Activated naive CD4-positive, alpha-beta T cell treated with anti-CD3 and anti-CD28 coated beads, Interleukin-2, amount 50 U/mL, for 16 hours (primary cell): ENCODE measurements around the gene MOV10L1.

Experiments used
- DNase-seq: peaks from one replicate; pipeline ENCODE4 v3.0.0-alpha.2; 2020

The MOV10L1 gene

DNA sequence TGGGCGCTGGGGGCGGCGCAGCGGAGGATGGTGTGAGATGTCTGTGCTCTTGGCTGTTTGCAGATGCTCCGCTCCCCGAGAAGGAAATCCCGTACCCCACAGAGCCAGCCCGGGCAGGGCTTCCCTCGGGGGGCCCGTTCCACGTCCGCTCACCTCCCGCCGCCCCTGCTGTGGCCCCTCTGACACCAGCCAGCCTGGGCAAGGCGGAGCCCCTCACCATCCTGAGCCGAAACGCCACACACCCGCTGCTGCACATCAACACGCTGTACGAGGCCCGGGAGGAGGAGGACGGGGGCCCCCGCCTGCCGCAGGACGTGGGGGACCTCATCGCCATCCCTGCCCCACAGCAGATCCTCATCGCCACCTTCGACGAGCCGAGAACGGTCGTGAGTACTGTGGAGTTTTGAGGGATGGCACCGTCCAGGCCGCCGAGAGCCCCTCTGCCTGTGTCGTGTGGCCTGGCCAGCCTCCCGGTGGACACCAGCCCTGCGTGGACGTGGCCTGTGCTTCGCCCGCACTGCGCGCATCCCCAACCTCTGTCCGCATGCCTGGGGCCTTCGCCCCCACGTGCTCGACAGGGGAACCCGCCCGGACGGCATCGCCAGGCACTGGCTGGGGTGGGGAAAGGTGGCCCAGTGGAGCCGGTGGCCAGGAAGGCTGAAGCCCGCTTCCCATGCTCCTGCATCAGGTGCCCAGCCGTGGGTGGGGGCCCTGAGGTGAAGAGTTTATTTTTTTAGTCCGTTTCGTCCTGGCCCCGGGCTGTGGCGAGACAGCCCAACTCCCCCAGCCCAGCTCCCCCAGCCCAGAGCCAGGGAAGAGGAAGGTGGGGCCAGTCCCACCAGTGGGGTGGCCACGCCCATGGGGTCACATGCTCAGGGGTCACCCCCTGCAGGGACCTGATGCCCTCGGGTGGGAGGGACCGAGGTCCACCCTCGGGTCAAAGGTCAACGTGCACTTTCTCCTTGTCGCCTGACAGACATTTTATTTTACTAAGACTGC lies 89.4 kb downstream of the MOV10L1 start:
- DNase-seq = no peak

DNA sequence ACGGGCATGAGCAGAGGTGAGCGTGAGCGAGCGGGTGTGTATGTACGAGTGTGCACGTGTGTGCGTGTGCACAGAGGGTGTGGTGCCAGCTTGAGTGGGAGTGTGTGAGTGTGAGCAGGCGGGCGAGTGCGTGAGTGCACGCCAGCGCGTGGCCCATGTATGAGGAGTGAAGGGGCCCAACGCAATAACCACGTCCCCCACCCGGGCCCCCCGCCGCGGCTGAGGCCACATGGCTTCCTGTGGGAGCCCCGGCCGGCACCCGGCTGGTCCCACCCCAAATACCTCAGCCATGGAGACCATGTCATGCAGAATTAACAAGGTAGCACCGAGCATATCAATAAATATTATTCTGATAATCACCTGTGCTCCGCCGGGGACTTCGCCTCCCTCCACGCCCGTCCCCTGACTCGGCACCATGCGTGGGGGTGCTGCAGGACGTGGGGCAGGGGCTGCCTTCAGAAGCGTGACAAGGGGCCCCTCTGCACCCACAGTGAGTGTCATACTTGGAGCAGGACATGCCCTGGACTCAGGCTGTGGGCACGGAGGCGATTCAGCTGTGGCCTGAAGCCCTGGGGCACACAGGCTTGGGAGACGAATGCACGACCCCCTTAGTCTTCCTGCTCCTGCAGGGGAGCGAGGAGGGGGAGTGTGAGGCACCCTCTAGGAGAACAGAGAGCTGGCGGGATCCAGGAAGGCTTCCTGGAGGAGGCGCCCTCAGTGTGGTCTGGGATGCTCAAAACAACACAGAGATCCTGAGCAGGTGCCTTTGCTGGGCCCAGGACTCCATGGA lies 90.3 kb downstream of the MOV10L1 start:
- DNase-seq = no peak

DNA sequence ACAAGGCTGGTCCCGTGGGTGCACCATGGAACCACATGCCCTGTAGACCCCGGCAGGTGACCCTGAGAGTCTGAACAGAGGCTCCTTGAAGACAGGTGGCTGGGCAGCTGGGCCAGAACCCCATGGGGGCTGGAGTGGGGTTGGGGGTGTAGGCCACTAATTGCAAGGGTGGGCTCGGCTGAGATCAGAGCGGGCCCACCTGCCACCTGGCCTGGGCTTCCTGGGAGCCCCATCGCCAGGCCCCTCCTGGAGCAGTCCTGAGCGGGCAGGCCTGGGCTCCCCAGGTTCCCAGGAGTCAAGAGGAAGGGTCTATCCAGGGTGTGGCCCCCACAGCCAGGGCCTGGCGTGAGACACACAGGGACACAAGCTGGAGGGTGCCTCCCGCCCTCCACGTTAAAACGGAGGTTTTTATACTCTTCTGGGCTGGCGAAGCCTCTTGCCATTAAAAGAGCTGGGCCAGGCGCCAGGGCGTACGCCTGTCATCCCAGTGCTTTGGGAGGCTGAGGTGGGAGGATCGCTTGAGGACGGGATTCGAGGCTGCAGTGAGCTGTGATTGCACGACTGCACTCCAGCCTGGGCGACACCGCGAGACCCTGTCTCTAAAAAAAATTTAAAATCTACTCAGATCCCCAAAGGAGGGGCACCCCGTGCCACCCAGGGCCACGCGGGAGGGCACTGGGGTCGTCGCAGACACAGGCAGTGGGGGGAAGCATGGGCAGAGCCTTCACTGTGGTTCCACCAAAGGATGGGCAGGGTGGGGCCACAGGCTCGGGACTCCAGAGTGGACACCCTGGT lies 91.1 kb downstream of the MOV10L1 start:
- DNase-seq = no peak

DNA sequence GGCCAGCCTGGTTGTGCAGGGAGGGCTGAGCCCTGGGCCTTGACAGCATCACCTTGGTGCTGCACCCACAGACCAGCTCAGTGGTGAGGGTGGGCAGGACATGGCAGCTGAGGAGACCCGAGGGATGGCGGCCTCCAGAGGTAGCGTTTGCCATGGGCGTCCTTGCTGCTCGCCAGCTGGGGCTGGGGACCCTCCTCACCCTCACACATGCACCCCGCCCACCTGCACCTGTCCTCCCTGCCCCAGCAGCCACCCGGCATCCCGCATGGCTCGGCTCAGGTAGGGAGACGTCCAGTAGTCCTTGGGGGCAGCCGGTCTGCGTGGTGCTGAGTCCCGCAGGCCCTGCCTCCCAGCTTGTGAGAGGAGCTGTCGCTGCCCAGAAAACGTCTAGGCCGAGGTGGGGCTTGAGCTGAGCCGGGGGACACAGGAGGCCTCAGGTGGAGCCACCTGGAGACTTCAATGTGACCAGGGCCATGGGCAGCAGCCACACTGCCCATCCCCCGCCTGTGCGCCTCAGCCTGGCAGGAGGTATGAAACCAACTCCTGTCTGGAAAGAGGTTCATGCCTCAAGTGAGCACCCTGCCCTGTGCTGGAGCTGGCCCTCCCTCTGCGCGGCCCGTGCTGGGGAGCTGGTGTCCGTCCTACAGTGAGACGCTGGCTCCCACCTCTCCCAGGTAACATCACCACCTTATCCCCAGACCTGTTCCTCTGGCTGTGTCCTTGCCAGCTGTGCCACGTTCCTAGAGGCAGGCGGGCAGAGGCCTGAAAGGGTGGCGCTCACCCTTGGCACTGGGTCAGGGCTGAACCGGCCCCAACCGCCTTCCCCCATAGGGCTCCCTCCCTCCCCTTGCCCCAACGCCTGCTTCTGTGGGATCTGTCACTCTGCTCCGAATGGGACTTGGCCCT lies 92.6 kb downstream of the MOV10L1 start:
- DNase-seq = no peak

DNA sequence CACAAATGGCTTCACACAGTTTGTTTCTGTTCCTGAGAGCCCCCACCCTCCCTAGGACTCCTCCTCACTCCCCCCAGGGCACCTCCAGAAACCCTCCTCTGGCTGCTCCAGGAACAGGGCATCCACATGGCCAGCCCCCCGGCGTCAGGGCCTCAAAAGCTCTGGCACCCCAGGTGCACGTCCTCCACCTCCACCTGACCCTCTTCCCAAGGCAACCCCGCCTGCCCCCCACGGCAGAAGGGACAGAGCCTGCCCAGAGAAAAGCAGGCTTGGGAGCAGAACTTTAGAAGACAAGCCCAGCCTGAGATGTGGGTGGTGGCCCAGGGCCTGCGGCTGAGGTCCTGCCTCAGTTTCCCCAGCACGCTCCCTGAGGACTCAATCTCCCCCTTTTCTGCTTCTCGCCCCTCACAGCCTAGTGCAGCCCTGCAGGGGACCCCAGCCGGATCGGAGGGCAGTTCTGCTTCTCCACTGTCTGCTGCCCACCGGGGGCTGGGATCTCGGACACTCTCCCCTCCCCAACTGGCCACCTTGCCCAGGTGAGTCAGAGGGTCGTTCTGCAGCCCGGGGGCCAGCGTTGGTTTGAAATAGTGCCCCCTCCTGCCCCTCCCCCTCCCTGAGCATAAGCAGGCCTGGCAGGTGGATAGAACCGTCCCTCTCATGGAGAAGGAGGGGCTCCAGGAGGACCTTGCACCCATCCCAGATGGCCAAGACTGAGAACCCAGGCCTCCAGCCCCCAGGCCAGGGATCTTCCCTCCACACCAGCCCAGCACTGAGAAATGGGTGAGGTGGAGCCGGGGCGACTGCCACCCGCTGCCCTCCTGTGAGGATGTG lies 93.5 kb downstream of the MOV10L1 start:
- no peak for DNase-seq

DNA sequence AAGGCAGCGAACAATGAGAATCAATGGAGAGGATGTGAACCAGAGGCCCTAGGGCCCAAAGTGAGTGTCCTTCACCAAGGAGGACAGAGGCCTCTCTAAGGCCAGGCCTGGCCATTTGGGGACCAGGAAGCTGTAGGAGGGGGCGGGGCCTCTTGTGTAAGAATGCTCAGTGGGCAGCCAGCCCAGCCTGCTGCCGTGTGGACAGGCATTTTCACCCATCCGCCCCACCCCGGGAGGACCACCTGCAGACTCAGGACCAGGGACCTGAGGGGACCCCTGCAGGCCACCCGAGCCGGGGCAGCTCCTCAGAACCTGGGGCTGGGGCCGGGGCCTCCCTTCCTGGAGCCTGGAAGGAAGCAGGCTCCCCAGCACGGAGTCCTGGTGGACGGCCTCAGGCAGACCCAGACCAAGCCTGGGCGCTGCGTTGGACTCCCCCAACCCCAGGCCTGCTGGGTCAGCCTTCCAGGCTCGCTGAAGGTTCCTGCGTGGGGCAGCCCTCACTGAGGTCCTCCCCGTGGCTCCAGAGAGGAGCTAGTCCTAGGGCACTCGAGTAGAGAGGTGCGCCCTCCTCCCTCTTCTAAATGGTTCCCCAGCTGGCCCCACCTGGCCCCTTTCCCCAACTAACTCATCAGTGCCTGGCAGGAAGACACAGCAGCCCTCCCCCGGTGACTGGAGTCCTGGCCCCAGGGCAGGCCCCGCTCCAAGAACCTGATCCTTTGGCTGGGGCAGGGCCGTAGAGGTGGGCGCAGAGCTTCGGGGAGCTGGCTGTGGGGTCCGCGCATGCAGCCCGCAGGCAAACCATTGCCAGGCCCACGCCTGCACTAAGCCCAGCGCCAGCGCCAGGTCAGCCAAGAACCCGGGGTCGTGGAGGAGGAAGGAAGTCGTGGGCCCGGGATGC lies 94.4 kb downstream of the MOV10L1 start:
- no peak for DNase-seq

DNA sequence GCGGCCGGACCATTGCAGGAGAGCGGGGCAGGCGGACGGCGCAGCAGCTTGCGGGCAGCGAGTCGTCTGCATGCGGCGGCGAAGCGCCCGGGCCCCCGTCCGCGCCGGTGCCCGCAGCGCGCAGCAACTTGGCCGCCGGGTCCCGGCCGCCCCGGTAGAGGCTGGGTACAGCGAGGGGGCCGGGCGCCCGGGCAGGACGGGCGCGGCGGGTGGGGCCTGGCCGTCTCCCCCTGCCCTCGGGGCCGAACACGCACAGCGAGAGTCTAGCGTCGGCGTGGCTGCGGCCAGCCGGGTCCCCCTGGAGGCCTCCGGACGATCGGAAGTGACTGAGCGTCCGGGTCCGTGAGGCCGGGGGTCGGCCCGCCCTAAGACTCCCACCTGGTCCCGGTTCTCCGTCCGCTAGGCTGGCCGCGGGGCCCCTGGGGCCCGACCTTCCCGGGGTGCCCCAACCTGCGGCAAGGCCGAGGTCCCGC lies 95.1 kb downstream of the MOV10L1 start:
- DNase-seq = no peak

DNA sequence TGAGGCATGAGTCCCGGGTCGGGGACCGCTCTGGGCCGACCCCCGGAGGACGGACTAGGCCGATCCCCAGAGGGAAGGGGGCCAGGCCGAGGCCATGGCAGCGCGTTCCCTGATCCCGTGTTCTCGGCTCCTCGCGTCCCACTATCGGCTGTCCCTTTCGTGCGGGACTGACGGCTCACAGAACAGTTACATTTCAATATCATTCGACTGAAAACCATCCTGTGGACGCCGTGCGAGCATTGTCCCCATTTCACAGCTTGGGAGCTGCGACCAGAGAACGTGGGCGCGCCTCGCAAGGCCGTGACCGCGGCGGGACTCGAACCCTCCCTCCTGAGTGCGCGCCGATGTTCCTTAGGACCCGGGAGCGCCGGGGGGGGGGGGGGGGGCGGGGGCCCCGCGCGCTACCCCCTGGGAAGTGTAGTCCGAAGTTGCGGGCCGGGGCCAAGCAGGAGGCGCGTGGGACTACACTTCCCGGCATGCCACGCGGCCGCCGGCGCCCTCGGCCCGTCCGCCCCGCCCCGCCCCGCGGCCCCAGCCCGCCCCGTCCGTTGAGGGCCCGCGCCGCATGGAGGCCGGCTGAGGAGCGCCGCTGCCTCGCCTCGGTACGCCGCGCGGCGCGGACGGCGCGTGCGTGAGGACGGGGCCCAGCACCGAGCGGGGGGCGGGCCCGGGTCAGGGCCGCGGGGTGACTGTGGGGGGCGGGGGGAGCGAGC lies 95.7 kb downstream of the MOV10L1 start, which contains the start of gene TRABD:
Gene TRABD, plus strand, starts transcription at position 539 of the 713 bp plus-strand sequence. CDS start 7,148 bp downstream, outside the sequence.
- peak; percentile 90 for DNase-seq

DNA sequence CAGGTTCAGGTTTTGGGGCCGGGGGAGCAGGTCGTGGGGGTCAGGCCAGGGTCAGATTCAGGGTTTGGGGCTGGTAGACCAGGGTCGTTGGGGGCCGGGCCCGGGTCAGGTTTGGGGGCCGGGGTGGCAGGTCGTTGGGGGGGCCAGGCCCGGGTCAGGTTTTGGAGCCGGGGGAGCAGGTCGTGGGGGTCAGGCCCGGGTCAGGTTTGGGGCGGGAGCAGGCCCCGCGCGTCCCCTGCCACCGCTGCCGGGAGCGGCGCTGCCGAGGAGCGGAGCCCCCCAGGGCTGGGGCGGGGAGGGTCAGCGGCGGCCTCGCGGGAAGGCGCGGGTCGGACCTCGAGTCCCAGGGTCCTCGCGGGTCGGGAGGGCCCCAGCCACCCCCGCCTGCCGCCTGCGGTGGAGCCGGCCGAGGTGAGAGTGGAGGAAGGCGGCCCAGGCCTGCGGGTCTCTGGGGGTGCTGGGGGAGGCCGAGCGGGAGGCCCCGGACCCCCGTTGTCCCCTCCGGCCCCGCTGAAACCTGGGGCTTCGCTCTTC lies 96.4 kb downstream of the MOV10L1 start:
- DNase-seq = no peak

DNA sequence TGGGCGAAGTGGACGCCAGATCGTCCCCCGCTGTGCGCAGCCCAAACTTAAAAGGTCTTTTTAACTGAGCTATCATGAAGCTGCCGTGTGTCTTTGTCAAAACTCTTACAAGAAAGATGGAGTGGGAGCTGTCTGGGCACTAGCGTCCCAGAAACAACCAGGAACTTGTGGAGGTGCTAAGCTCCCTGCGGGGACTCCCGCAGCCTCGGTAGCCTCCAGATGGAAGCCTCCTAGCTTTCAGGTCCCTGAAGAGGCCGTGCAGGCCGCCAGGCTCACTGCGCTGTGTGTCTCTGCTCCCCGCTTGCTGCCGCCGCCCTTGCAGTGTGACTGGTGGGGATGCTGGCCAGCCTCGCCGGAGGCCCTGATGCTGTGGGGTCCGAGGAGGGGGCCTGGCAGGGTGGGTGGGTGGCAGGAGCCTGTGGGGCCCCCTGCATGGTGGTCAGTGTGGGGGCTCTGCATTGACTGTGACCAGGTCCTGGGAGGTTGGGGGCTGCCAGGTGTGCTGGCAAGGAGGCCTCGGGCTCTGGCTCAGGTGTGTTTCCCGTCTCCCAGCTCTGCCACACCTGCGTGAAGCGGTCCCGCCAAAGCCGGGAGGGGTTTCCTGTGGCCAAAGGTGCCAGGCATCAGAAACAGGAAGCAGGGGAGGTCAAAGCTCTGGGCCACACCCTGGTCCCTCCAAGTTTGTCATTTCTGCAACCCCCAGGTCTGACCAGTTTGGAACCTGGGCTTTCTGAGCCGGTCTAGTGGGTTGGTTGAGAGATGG lies 97.1 kb downstream of the MOV10L1 start:
- no peak for DNase-seq

DNA sequence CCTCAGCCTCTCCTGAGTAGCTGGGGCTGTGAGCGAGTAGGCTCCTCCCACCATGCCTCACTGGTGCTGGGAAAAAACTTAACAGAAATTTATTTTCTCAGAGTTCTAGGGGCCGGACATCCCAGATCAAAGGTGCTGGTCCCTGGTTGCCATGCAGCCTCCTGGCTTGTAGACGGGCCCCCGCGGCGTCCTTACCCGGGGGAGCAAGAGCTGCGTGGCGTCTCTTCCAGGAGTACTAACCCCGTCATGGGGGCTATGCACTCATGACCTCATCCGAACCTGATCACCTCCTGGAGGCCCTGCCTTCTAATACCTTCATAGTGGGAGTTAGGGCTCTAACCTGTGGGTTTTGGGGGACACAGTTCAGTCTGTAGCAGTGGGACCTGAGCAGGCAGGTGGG lies 98.5 kb downstream of the MOV10L1 start:
- DNase-seq = no peak

DNA sequence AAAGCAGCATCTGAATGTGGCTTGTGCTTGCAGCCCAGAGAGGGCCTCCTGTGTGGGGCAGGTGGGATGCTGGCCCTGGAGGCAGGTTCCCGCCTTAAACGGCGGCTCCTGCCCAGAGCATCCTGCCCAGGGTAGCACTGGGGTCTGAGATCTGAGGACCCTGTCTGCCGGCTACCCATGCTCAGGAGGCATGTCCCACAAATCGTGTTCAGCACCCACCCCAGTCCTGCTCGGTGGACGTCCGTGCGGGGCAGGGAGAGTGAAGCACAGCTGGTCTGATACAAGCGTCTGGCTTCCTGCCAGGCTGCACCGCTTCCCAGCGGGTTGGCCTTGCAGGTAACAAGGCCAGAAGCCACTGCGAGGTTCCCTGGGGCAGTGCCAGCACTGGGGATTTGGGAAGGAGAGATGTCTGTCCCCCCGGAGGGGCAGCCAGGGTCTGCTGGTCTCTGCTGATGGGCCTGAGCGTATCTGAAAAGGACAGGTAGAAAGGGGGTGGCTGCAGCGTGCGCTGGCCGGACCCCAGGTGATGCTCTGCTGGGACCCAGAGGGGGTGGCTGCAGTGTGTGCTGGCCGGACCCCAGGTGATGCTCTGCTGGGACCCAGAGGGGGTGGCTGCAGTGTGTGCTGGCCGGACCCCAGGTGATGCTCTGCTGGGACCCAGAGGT lies 99.5 kb downstream of the MOV10L1 start:
- DNase-seq = no peak

DNA sequence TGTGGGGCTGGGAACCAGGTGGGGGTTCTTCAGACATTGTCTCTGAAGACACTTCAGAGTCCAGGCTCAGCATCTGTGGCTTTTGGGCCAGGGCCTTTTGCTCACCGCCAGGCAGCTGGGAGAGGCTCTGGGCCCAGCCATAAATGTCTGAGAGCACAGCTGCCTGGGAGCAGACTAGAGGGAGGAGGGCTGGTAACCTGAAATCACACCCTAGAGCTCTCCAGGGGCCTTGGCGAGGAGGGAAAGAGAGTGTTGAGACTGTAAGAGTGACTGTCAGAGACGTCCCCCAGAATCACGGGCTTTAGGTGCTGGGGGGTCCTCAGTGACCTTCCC lies 100.0 kb downstream of the MOV10L1 start:
- no peak for DNase-seq

DNA sequence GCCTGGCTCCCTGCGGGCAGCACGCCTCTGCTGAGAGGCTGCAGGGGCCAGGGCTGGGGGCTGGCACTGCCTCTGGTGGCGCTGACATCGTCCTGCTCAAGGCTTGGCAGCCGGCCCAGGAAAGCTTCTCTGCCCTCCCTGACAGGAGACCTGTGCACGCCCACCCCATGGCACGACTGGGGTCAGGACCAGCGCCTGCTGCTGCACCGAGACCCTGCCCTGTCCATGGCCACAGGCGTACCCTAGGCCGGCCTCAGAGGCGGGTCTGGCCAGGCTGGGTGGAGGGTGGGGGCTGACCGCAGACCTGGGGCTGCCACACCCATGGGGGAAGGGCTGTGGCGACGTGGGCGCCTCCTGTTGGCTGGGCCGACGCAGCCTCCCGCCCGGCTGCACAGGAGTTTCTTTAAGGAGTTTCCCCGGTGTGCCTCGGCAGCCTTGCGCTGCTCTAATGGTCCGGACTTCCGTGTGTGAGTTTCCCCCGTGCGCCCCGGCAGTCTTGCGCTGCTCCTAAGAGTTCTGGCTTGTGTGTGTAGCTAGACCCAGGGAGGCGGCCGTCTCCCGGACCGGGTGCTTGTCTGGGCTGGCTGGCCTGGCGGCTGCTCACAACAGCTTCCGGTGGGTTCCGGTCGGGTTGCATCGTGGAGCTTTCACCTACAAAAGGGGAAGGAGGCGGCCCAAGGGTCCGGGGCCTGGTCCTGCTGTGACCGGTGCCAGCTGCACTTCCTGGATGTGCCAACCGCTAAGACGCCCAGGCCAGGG lies 100.6 kb downstream of the MOV10L1 start:
- DNase-seq = peak; percentile 72

DNA sequence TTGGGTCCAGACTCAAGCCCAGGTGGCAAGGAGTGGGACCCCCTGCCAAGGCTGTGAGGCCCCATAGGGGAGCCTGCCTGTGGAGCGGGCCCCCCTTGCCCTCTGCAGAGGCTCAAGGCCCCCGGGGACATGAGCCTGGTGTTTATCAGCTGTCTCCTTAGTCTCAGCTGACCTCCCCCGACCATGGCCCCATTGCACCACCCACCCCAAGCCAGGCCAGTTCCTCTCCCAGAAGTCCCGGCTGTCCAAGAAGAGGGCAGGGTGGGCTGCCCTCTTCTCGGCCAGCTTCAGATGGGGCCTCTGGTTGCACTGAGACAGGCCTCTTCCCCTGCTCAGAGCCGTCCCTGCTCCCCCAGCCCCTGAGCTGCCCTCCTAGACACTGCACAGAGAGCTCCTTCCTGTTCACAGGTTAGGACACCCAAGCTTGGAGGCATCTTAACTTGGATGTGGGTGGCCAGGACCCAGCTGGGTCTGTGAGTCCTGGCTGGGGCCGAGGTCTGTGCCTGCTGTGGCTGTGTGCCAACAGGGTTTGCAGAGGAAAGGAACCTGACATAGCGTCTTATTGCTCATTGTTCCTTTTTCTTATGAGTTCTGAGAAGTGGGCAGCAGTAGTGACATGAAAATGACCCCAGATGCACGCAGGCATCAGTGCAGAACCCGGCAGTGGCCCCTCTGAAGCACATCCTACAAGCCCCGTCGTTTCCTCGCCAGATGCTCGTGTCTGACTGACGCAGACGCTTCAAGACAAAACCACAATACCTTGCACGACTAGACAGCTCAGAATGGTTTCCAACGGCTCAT lies 101.3 kb downstream of the MOV10L1 start:
- peak; percentile 69 for DNase-seq
